Measurements from ENCODE around the gene RBFOX2. TPM values are rescaled to one million over a fixed set of nuclear protein-coding genes. Genes with fewer than 3 reads are reported as not detected.

Gene RBFOX2
- total RNA-seq, 1 donor = 187 TPM

DNA sequence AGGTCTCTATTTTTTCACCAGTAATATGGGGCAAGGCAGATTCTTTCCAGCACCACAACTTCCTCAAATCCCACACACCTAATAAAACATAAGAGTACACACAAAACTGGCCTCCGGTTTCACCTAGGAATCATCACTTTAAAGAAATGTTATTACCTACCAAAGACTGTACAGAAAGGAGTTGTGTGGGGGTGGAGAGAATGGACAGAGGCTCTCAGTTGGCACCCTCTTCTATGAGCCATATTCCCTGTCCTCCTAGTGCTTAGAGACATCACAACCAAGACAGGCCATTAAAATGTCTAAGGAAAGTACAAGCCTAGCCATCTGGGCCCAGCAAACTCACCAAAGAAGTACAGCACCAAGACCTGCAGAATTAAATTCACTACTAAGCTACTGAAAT, 56.1 kb downstream of the RBFOX2 start:
- no peak for TF ChIP-seq CTCF (IDR thresholded peaks at IDR 0.05; ENCODE audit: insufficient read depth, low read length)
- DNase-seq (ENCODE audit: low read depth) = no peak
- no peak overlapping the region for H3K4me3 ChIP-seq (ENCODE audit: low read depth, low read length)

DNA sequence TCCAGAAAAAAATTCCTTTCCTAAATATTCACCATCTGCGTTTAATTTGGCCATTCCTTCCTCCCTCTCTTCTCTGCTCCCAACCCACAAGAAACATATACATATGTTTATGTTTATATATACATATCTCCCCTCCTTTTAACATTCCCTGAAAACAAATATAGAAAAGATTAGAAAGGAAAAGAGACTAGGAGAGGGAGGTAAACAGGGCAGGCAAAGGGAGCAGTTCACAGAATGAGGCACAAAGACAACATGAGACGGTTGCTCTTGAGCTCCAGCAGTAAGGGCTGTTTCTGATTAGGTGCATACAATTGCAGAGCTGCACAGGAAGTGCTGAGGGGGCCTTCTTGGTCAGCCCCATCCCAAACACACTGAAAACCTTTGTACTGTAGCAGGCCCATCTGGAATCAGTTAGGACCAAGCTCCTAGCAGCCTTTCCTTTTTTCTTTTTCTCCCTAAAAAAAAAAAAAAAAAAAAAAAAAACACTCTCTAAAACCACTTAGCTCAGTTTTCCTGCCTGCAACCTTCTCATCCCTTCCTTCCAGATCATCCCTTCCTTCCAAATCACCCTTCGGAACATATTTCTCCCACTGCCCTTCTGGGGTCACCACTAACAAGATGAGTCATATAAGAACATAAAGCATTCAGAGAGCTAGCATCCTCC, 57.0 kb downstream of the RBFOX2 start:
- DNase-seq (ENCODE audit: low read depth) = peak; percentile 98
- no peak for TF ChIP-seq CTCF (IDR thresholded peaks at IDR 0.05; ENCODE audit: insufficient read depth, low read length)

DNA sequence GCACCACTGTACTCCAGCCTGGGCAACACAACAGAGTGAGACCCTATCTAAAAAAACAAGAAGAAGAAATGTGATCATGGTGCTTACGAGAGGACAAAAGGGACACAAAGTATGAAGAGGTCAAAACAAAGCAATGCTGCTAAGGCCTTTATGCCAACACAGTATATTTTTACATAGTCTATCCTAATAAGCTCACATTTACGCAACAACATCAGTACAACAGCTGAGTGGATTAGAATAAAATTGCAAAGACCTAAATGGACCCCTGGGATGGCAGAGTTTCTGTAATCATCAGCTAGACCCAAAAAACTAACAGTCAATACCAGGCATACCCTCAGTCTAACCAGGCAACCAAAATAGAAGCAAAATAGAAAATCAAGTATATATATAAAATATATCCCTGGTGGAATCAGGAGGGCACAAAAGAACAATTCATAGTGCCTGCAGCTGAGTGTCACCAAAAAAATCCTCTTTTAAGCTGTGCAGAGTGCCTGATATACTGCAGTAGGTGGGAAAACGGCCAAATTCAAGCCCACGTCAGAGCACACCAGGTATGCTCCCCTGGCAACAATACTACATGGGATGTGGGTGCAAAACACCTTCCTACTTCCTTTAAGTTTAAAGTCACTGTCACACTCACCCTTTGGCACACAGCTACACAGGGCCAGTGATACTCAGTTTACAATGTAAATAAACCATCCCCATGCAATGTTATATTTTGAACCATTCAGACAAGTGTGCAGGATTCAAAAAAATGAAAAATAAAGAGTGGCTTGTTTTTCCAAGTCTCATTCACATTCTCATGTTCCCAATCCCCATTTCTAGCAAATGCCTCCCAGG, 57.8 kb downstream of the RBFOX2 start:
- peak overlapping the region; percentile 1 for H3K4me3 ChIP-seq (ENCODE audit: low read depth, low read length)
- DNase-seq (ENCODE audit: low read depth) = no peak
- no peak for TF ChIP-seq CTCF (IDR thresholded peaks at IDR 0.05; ENCODE audit: insufficient read depth, low read length)

More for the DNA sequence above, 57.0 kb downstream of the RBFOX2 start:
- peak overlapping the region; percentile 23 for H3K4me3 ChIP-seq (ENCODE audit: low read depth, low read length)

- TF ChIP-seq CTCF (IDR thresholded peaks at IDR 0.05; ENCODE audit: insufficient read depth, low read length) = no peak
- no peak overlapping the region for H3K4me3 ChIP-seq (ENCODE audit: low read depth, low read length)
- no peak for DNase-seq (ENCODE audit: low read depth)
These were observed 61.6 kb downstream of the RBFOX2 start for GRCh38 chr22:35967046-35967397.

- no peak for DNase-seq (ENCODE audit: low read depth)
- TF ChIP-seq CTCF (IDR thresholded peaks at IDR 0.05; ENCODE audit: insufficient read depth, low read length) = peak; percentile 23
- H3K4me3 ChIP-seq (ENCODE audit: low read depth, low read length) = no peak overlapping the region
These were observed 62.1 kb downstream of the RBFOX2 start for GRCh38 chr22:35966314-35967045.

DNA sequence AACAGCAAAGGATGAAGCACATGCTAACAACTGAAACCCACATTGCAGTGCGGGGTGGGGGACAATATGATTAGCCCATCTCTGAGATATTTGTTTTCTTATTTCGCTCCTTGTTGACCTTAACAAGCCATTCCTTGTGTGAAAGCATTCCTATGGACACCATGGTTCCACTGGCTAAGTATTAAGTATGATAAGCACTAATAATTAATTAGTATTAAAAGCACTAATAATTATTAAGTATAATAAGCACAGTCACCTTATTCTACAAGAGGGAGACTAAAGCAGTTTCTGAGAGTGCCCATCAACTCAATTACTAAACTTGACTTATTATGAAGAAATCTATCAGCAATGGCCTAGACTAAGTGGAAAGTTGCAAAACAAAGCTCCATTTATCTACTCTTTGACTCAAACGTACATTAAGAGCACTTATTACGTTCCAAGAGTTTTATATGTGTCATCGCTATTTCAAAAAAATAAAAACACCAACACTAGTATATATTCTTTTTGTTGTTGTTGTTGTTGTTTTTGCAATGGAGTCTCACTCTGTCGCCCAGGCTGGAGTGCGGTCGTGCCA, 65.3 kb downstream of the RBFOX2 start:
- DNase-seq (ENCODE audit: low read depth) = no peak
- no peak for TF ChIP-seq CTCF (IDR thresholded peaks at IDR 0.05; ENCODE audit: insufficient read depth, low read length)
- no peak overlapping the region for H3K4me3 ChIP-seq (ENCODE audit: low read depth, low read length)
